Measurements from ENCODE around the gene KIF26B. TPM values are rescaled to one million over a fixed set of nuclear protein-coding genes. Genes with fewer than 3 reads are reported as not detected.
A peak's percentile ranks its signal among the peaks of the same experiment; 100 is the strongest.

Gene KIF26B
- total RNA-seq (ENCODE audit: unreplicated experiment): 3.4 TPM
- long read RNA-seq: 0 reads

- peak; percentile 58 for DNase-seq (ENCODE audit: low spot score)
- no peak within 1 kb of the TSS for H3K27ac Mint-ChIP-seq (ENCODE audit: unreplicated experiment)
- no peaks in the 10 kb centered on the region for H3K36me3 Mint-ChIP-seq (ENCODE audit: low read depth, unreplicated experiment)
These were observed at the start of gene KIF26B for GRCh38 chr1:245154429-245155271. Gene KIF26B, plus strand, starts transcription at chr1:245154985. Its CDS starts 440 bp downstream, at chr1:245155425.

DNA sequence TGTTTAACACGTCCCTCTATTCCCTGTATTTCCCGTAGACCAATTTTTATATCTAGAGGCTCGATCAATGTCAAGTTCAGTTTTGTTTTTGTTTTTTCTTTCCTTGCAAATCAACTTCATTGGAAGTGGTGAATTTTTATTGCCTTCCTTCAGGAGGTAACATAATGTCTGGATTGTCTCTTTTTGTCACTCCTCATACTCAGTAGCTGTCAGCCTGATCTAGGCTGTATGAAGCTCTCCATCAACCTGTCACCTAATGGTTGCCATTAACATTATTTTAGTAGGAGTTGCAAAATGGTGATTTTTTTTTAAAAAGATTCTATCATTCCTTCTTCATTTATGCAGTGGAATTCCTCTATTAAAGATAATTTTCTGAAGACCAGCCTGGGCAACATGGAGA, 49.7 kb upstream of the KIF26B start:
- no peak overlapping the region for H3K27ac Mint-ChIP-seq (ENCODE audit: unreplicated experiment)
- peaks cover 31% of the 10 kb centered on the region for H3K4me1 Mint-ChIP-seq (ENCODE audit: unreplicated experiment)
- no peak for DNase-seq (ENCODE audit: low spot score)
- peaks cover 11% of the 10 kb centered on the region for H3K27me3 Mint-ChIP-seq (ENCODE audit: unreplicated experiment)
- H3K4me3 Mint-ChIP-seq (ENCODE audit: unreplicated experiment): no peak overlapping the region
- H3K36me3 Mint-ChIP-seq (ENCODE audit: low read depth, unreplicated experiment): peaks cover 9% of the 10 kb centered on the region
- TF ChIP-seq CTCF (IDR thresholded peaks at IDR 0.05; ENCODE audit: unreplicated experiment): no peak
- no peaks in the 10 kb centered on the region for H3K9me3 Mint-ChIP-seq (ENCODE audit: unreplicated experiment)

More at GRCh38 chr1:245154429-245155271, at the start of gene KIF26B:
- H3K4me1 Mint-ChIP-seq (ENCODE audit: unreplicated experiment): peaks cover 6% of the 10 kb centered on the region
- no peaks in the 10 kb centered on the region for H3K9me3 Mint-ChIP-seq (ENCODE audit: unreplicated experiment)
- peak within 1 kb of the TSS; percentile 90 for H3K4me3 Mint-ChIP-seq (ENCODE audit: unreplicated experiment)
- H3K27me3 Mint-ChIP-seq (ENCODE audit: unreplicated experiment): peaks cover 4% of the 10 kb centered on the region
- TF ChIP-seq CTCF (IDR thresholded peaks at IDR 0.05; ENCODE audit: unreplicated experiment): no peak

- H3K4me1 Mint-ChIP-seq (ENCODE audit: unreplicated experiment): peaks cover 33% of the 10 kb centered on the region
- peaks cover 9% of the 10 kb centered on the region for H3K36me3 Mint-ChIP-seq (ENCODE audit: low read depth, unreplicated experiment)
- no peak overlapping the region for H3K27ac Mint-ChIP-seq (ENCODE audit: unreplicated experiment)
- no peak for DNase-seq (ENCODE audit: low spot score)
- no peak for TF ChIP-seq CTCF (IDR thresholded peaks at IDR 0.05; ENCODE audit: unreplicated experiment)
- H3K27me3 Mint-ChIP-seq (ENCODE audit: unreplicated experiment): peaks cover 11% of the 10 kb centered on the region
- H3K4me3 Mint-ChIP-seq (ENCODE audit: unreplicated experiment): no peak overlapping the region
- no peaks in the 10 kb centered on the region for H3K9me3 Mint-ChIP-seq (ENCODE audit: unreplicated experiment)
These were observed 48.9 kb upstream of the KIF26B start for GRCh38 chr1:245105815-245106410.

GRCh38 chr1:245107776-245108114, 47.0 kb upstream of the KIF26B start:
- H3K27ac Mint-ChIP-seq (ENCODE audit: unreplicated experiment): peak overlapping the region; percentile 22
- H3K4me3 Mint-ChIP-seq (ENCODE audit: unreplicated experiment): no peak overlapping the region
- no peak for TF ChIP-seq CTCF (IDR thresholded peaks at IDR 0.05; ENCODE audit: unreplicated experiment)
- H3K36me3 Mint-ChIP-seq (ENCODE audit: low read depth, unreplicated experiment): peaks cover 9% of the 10 kb centered on the region
- peaks cover 11% of the 10 kb centered on the region for H3K27me3 Mint-ChIP-seq (ENCODE audit: unreplicated experiment)
- no peak for DNase-seq (ENCODE audit: low spot score)
- H3K4me1 Mint-ChIP-seq (ENCODE audit: unreplicated experiment): peaks cover 33% of the 10 kb centered on the region
- no peaks in the 10 kb centered on the region for H3K9me3 Mint-ChIP-seq (ENCODE audit: unreplicated experiment)

GRCh38 chr1:245108246-245108645, 46.5 kb upstream of the KIF26B start:
- H3K9me3 Mint-ChIP-seq (ENCODE audit: unreplicated experiment): no peaks in the 10 kb centered on the region
- peaks cover 9% of the 10 kb centered on the region for H3K36me3 Mint-ChIP-seq (ENCODE audit: low read depth, unreplicated experiment)
- H3K4me3 Mint-ChIP-seq (ENCODE audit: unreplicated experiment): no peak overlapping the region
- no peak for TF ChIP-seq CTCF (IDR thresholded peaks at IDR 0.05; ENCODE audit: unreplicated experiment)
- peak overlapping the region; percentile 82 for H3K27ac Mint-ChIP-seq (ENCODE audit: unreplicated experiment)
- H3K27me3 Mint-ChIP-seq (ENCODE audit: unreplicated experiment): peaks cover 11% of the 10 kb centered on the region
- H3K4me1 Mint-ChIP-seq (ENCODE audit: unreplicated experiment): peaks cover 35% of the 10 kb centered on the region
- no peak for DNase-seq (ENCODE audit: low spot score)
